ENCODE results near the gene BMPR2.

DNA sequence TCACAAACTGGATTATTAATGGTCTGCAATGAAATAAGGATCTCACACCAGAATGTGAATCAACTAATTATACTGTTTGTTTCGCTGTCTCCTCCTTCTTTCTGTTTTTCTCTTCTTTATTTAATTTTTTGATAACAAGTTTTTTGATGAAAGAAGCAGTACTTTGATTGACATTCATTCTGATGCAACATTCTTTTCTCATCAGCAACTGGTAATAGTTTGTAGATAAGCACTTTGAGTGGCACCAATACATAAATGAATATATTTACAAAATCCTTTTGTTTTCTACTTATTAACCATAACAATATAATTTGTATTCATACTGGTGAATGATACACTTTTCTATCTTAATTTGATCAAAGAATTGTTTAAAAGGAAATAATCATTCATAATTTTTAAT, 143.3 kb downstream of the BMPR2 start:
- TF ChIP-seq, protein P1, sequence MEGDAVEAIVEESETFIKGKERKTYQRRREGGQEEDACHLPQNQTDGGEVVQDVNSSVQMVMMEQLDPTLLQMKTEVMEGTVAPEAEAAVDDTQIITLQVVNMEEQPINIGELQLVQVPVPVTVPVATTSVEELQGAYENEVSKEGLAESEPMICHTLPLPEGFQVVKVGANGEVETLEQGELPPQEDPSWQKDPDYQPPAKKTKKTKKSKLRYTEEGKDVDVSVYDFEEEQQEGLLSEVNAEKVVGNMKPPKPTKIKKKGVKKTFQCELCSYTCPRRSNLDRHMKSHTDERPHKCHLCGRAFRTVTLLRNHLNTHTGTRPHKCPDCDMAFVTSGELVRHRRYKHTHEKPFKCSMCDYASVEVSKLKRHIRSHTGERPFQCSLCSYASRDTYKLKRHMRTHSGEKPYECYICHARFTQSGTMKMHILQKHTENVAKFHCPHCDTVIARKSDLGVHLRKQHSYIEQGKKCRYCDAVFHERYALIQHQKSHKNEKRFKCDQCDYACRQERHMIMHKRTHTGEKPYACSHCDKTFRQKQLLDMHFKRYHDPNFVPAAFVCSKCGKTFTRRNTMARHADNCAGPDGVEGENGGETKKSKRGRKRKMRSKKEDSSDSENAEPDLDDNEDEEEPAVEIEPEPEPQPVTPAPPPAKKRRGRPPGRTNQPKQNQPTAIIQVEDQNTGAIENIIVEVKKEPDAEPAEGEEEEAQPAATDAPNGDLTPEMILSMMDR (IDR thresholded peaks at IDR 0.05), result no peak
- TF ChIP-seq, protein P2, sequence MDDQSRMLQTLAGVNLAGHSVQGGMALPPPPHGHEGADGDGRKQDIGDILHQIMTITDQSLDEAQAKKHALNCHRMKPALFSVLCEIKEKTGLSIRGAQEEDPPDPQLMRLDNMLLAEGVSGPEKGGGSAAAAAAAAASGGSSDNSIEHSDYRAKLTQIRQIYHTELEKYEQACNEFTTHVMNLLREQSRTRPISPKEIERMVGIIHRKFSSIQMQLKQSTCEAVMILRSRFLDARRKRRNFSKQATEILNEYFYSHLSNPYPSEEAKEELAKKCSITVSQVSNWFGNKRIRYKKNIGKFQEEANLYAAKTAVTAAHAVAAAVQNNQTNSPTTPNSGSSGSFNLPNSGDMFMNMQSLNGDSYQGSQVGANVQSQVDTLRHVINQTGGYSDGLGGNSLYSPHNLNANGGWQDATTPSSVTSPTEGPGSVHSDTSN (IDR thresholded peaks at IDR 0.05), result no peak
- TF ChIP-seq NFIC (IDR thresholded peaks at IDR 0.05; ENCODE audit: borderline replicate concordance) (no peak), RAD21 (IDR thresholded peaks at IDR 0.05; ENCODE audit: low read length) (no peak)
